DND-41 (cell line): Measurements from ENCODE around the gene PIGU.

Experiments
- CTCF ChIP-seq: IDR thresholded peaks from 2 replicates; pipeline ENCODE4 v1.5.1; 2012; ENCODE audit warnings: borderline replicate concordance, low read length, moderate library complexity, mild to moderate bottlenecking; ENCODE audit not compliant: poor library complexity, severe bottlenecking; ENCODE audit errors: extremely low read depth
- EZH2 ChIP-seq: IDR thresholded peaks from 3 replicates; pipeline ENCODE4 v1.6.1; 2012; ENCODE audit warnings: borderline replicate concordance, low read depth, mild to moderate bottlenecking, moderate library complexity, low read length, inconsistent platforms; ENCODE audit not compliant: severe bottlenecking

GRCh38 chr20:34526466-34526865 is 150.4 kb downstream of the PIGU start:
- TF ChIP-seq CTCF = no peak
- no peak for TF ChIP-seq EZH2
